SK-N-SH (cell line): ENCODE results near the gene KDM2A.

Source experiments
- CHD2 ChIP-seq: fragments of 150-350 bp; IDR thresholded peaks from 2 replicates; pipeline ENCODE4 v1.6.1; 2018; ENCODE audit warnings: low read length; ENCODE audit not compliant: partially characterized antibody
- EP300 ChIP-seq, 2 experiments: IDR thresholded peaks; 2 replicates each; pipeline versions ENCODE4 v1.4.0 to v1.6.1; 2012; ENCODE audit warnings: borderline replicate concordance in 1 of 2, low read depth in 1 of 2, low read length in 1 of 2
- FOXM1 ChIP-seq: IDR thresholded peaks from 2 replicates; pipeline ENCODE4 v1.4.0; 2012; ENCODE audit warnings: low read depth, mild to moderate bottlenecking
- GABPA ChIP-seq: IDR thresholded peaks from 2 replicates; pipeline ENCODE4 v1.4.0; 2012; ENCODE audit warnings: low read depth, mild to moderate bottlenecking
- POLR2AphosphoS5 ChIP-seq: IDR thresholded peaks from 2 replicates; pipeline ENCODE4 v1.6.1; 2012; ENCODE audit warnings: low read depth, low read length
- RCOR1 ChIP-seq: fragments of 150-350 bp; IDR thresholded peaks from 2 replicates; pipeline ENCODE4 v1.6.1; 2017; ENCODE audit warnings: antibody characterized with exemption, low read length
- REST ChIP-seq: IDR thresholded peaks from 2 replicates; pipeline ENCODE4 v1.6.1; 2012; ENCODE audit warnings: mild to moderate bottlenecking, low read depth, low read length, moderate library complexity
- RXRA ChIP-seq: IDR thresholded peaks from 2 replicates; pipeline ENCODE4 v1.4.0; 2012; ENCODE audit warnings: low read depth, mild to moderate bottlenecking, borderline replicate concordance
- SMC3 ChIP-seq: IDR thresholded peaks from 2 replicates; pipeline ENCODE4 v1.6.1; 2012; ENCODE audit warnings: low read depth, low read length, improper control_type of control experiment
- TF ChIP-seq, protein P1 (sequence below): fragments of 200-600 bp; sonication (generic); IDR thresholded peaks from 2 replicates; pipeline ENCODE4 v1.6.1; 2017; ENCODE audit warnings: antibody characterized with exemption, mild to moderate bottlenecking, moderate library complexity
- TF ChIP-seq, protein P2 (sequence below): IDR thresholded peaks from 2 replicates; pipeline ENCODE4 v1.4.0; 2012; ENCODE audit warnings: low read depth, borderline replicate concordance
- TF ChIP-seq, protein P3 (sequence below): IDR thresholded peaks from 2 replicates; pipeline ENCODE4; 2012

- TF ChIP-seq, protein P1, sequence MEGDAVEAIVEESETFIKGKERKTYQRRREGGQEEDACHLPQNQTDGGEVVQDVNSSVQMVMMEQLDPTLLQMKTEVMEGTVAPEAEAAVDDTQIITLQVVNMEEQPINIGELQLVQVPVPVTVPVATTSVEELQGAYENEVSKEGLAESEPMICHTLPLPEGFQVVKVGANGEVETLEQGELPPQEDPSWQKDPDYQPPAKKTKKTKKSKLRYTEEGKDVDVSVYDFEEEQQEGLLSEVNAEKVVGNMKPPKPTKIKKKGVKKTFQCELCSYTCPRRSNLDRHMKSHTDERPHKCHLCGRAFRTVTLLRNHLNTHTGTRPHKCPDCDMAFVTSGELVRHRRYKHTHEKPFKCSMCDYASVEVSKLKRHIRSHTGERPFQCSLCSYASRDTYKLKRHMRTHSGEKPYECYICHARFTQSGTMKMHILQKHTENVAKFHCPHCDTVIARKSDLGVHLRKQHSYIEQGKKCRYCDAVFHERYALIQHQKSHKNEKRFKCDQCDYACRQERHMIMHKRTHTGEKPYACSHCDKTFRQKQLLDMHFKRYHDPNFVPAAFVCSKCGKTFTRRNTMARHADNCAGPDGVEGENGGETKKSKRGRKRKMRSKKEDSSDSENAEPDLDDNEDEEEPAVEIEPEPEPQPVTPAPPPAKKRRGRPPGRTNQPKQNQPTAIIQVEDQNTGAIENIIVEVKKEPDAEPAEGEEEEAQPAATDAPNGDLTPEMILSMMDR = no peak
- TF ChIP-seq RXRA (no peak), GABPA (no peak), FOXM1 (no peak), EP300 (IDR thresholded peaks at IDR 0.05; ENCODE audit: borderline replicate concordance in 1 of 2, low read depth in 1 of 2, low read length in 1 of 2) (no peak), CHD2 (no peak), SMC3 (no peak), RCOR1 (no peak), POLR2AphosphoS5 (no peak), REST (no peak)
- TF ChIP-seq, protein P2, sequence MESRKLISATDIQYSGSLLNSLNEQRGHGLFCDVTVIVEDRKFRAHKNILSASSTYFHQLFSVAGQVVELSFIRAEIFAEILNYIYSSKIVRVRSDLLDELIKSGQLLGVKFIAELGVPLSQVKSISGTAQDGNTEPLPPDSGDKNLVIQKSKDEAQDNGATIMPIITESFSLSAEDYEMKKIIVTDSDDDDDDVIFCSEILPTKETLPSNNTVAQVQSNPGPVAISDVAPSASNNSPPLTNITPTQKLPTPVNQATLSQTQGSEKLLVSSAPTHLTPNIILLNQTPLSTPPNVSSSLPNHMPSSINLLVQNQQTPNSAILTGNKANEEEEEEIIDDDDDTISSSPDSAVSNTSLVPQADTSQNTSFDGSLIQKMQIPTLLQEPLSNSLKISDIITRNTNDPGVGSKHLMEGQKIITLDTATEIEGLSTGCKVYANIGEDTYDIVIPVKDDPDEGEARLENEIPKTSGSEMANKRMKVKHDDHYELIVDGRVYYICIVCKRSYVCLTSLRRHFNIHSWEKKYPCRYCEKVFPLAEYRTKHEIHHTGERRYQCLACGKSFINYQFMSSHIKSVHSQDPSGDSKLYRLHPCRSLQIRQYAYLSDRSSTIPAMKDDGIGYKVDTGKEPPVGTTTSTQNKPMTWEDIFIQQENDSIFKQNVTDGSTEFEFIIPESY = no peak
- TF ChIP-seq, protein P3, sequence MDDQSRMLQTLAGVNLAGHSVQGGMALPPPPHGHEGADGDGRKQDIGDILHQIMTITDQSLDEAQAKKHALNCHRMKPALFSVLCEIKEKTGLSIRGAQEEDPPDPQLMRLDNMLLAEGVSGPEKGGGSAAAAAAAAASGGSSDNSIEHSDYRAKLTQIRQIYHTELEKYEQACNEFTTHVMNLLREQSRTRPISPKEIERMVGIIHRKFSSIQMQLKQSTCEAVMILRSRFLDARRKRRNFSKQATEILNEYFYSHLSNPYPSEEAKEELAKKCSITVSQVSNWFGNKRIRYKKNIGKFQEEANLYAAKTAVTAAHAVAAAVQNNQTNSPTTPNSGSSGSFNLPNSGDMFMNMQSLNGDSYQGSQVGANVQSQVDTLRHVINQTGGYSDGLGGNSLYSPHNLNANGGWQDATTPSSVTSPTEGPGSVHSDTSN = no peak
Measured at GRCh38 chr11:67306769-67307544, 187.9 kb downstream of the KDM2A start.
